Measurements from ENCODE around the gene CREBL2. TPM values are rescaled to one million over a fixed set of nuclear protein-coding genes. Genes with fewer than 3 reads are reported as not detected.
"Not testable (repeated sequence)": the region's sequence is repeated elsewhere in the genome, so short reads cannot be mapped to it uniquely, and the experiment has no call there.

The CREBL2 gene
- total RNA-seq, 3 donors from 2014 or later = 14.4 to 16.9 (median 14.8) TPM

GRCh38 chr12:12586879-12587675 is 24.6 kb upstream of the CREBL2 start:
- H3K4me3 Mint-ChIP-seq = no peak overlapping the region
- ATAC-seq (no peak), DNase-seq (no peak)
- no peaks in the 10 kb centered on the region for H3K36me3 Mint-ChIP-seq (ENCODE audit: insufficient read depth)
- peaks cover 2% of the 10 kb centered on the region for H3K27me3 Mint-ChIP-seq (ENCODE audit: low read depth)
- no peaks in the 10 kb centered on the region for H3K9me3 Mint-ChIP-seq
- peaks cover 15% of the 10 kb centered on the region for H3K4me1 Mint-ChIP-seq (ENCODE audit: low read depth)

GRCh38 chr12:12587878-12588277 is 23.8 kb upstream of the CREBL2 start:
- Mint-ChIP-seq H3K9me3 (no peaks in the 10 kb centered on the region), H3K27me3 (ENCODE audit: low read depth) (peaks cover 2% of the 10 kb centered on the region), H3K4me3 (no peak overlapping the region), H3K36me3 (ENCODE audit: insufficient read depth) (no peaks in the 10 kb centered on the region), H3K4me1 (ENCODE audit: low read depth) (peaks cover 7% of the 10 kb centered on the region)
- ATAC-seq (no peak), DNase-seq (no peak)

- not testable (repeated sequence) for ATAC-seq; H3K36me3 Mint-ChIP-seq (ENCODE audit: insufficient read depth)
Measured at GRCh38 chr12:12588436-12588835, 23.2 kb upstream of the CREBL2 start.

GRCh38 chr12:12590961-12591360 is 20.7 kb upstream of the CREBL2 start:
- no peaks in the 10 kb centered on the region for H3K27me3 Mint-ChIP-seq (ENCODE audit: low read depth)
- ATAC-seq (no peak), DNase-seq (no peak)
- no peak overlapping the region for H3K4me3 Mint-ChIP-seq
- no peaks in the 10 kb centered on the region for H3K36me3 Mint-ChIP-seq (ENCODE audit: insufficient read depth)
- no peaks in the 10 kb centered on the region for H3K9me3 Mint-ChIP-seq
- H3K4me1 Mint-ChIP-seq (ENCODE audit: low read depth) = no peaks in the 10 kb centered on the region

More at GRCh38 chr12:12588436-12588835, 23.2 kb upstream of the CREBL2 start:
- H3K4me3 Mint-ChIP-seq; H3K9me3 Mint-ChIP-seq; DNase-seq; H3K4me1 Mint-ChIP-seq (ENCODE audit: low read depth); H3K27me3 Mint-ChIP-seq (ENCODE audit: low read depth): not testable (repeated sequence)

GRCh38 chr12:12592930-12593329 is 18.7 kb upstream of the CREBL2 start:
- DNase-seq = no peak
- no peaks in the 10 kb centered on the region for H3K9me3 Mint-ChIP-seq
- H3K4me3 Mint-ChIP-seq = no peak overlapping the region
- no peak for ATAC-seq
- no peaks in the 10 kb centered on the region for H3K27me3 Mint-ChIP-seq (ENCODE audit: low read depth)
- H3K4me1 Mint-ChIP-seq (ENCODE audit: low read depth) = no peaks in the 10 kb centered on the region
- H3K36me3 Mint-ChIP-seq (ENCODE audit: insufficient read depth) = no peaks in the 10 kb centered on the region

- not testable (repeated sequence) for H3K4me1 Mint-ChIP-seq (ENCODE audit: low read depth); ATAC-seq; H3K4me3 Mint-ChIP-seq; H3K9me3 Mint-ChIP-seq; H3K36me3 Mint-ChIP-seq (ENCODE audit: insufficient read depth); H3K27me3 Mint-ChIP-seq (ENCODE audit: low read depth); DNase-seq
Measured at GRCh38 chr12:12595929-12596328, 15.7 kb upstream of the CREBL2 start.

GRCh38 chr12:12596598-12596997 is 15.1 kb upstream of the CREBL2 start:
- not testable (repeated sequence) for DNase-seq; H3K4me3 Mint-ChIP-seq; H3K36me3 Mint-ChIP-seq (ENCODE audit: insufficient read depth); ATAC-seq; H3K9me3 Mint-ChIP-seq; H3K27me3 Mint-ChIP-seq (ENCODE audit: low read depth); H3K4me1 Mint-ChIP-seq (ENCODE audit: low read depth)

GRCh38 chr12:12598864-12599263 is 12.8 kb upstream of the CREBL2 start:
- Mint-ChIP-seq H3K9me3 (no peaks in the 10 kb centered on the region), H3K4me3 (no peak overlapping the region), H3K36me3 (ENCODE audit: insufficient read depth) (no peaks in the 10 kb centered on the region), H3K27me3 (ENCODE audit: low read depth) (no peaks in the 10 kb centered on the region), H3K4me1 (ENCODE audit: low read depth) (no peaks in the 10 kb centered on the region)
- DNase-seq = no peak
- ATAC-seq = no peak

GRCh38 chr12:12599750-12600643 is 11.7 kb upstream of the CREBL2 start:
- H3K36me3 Mint-ChIP-seq (ENCODE audit: insufficient read depth) = no peaks in the 10 kb centered on the region
- no peak for DNase-seq
- H3K9me3 Mint-ChIP-seq = no peaks in the 10 kb centered on the region
- no peaks in the 10 kb centered on the region for H3K27me3 Mint-ChIP-seq (ENCODE audit: low read depth)
- no peaks in the 10 kb centered on the region for H3K4me1 Mint-ChIP-seq (ENCODE audit: low read depth)
- no peak overlapping the region for H3K4me3 Mint-ChIP-seq
- no peak for ATAC-seq

GRCh38 chr12:12600659-12601058 is 11.0 kb upstream of the CREBL2 start:
- H3K36me3 Mint-ChIP-seq (ENCODE audit: insufficient read depth) = no peaks in the 10 kb centered on the region
- no peak overlapping the region for H3K4me3 Mint-ChIP-seq
- H3K9me3 Mint-ChIP-seq = no peaks in the 10 kb centered on the region
- no peaks in the 10 kb centered on the region for H3K4me1 Mint-ChIP-seq (ENCODE audit: low read depth)
- no peaks in the 10 kb centered on the region for H3K27me3 Mint-ChIP-seq (ENCODE audit: low read depth)
- DNase-seq (no peak), ATAC-seq (no peak)

GRCh38 chr12:12604740-12605139 is 6.9 kb upstream of the CREBL2 start:
- DNase-seq = no peak
- Mint-ChIP-seq H3K36me3 (ENCODE audit: insufficient read depth) (no peaks in the 10 kb centered on the region), H3K4me3 (no peak overlapping the region), H3K4me1 (ENCODE audit: low read depth) (peaks cover 15% of the 10 kb centered on the region), H3K9me3 (no peaks in the 10 kb centered on the region), H3K27me3 (ENCODE audit: low read depth) (no peaks in the 10 kb centered on the region)
- no peak for ATAC-seq

- Mint-ChIP-seq H3K4me1 (ENCODE audit: low read depth) (peaks cover 25% of the 10 kb centered on the region), H3K27me3 (ENCODE audit: low read depth) (no peaks in the 10 kb centered on the region), H3K36me3 (ENCODE audit: insufficient read depth) (no peaks in the 10 kb centered on the region), H3K4me3 (peak overlapping the region; percentile 61), H3K9me3 (no peaks in the 10 kb centered on the region)
- no peak for DNase-seq
- ATAC-seq = peak; percentile 29 to 35
Measured at GRCh38 chr12:12606781-12607589, 4.7 kb upstream of the CREBL2 start.

GRCh38 chr12:12608557-12608957 is 3.1 kb upstream of the CREBL2 start:
- no peak overlapping the region for H3K4me3 Mint-ChIP-seq
- H3K4me1 Mint-ChIP-seq (ENCODE audit: low read depth) = peaks cover 37% of the 10 kb centered on the region
- peaks cover 4% of the 10 kb centered on the region for H3K36me3 Mint-ChIP-seq (ENCODE audit: insufficient read depth)
- H3K27me3 Mint-ChIP-seq (ENCODE audit: low read depth) = no peaks in the 10 kb centered on the region
- no peak for DNase-seq
- ATAC-seq = no peak
- H3K9me3 Mint-ChIP-seq = no peaks in the 10 kb centered on the region

- H3K36me3 Mint-ChIP-seq (ENCODE audit: insufficient read depth) = peaks cover 9% of the 10 kb centered on the region
- H3K9me3 Mint-ChIP-seq = no peaks in the 10 kb centered on the region
- no peak for DNase-seq
- ATAC-seq = no peak
- H3K27me3 Mint-ChIP-seq (ENCODE audit: low read depth) = no peaks in the 10 kb centered on the region
- peaks cover 43% of the 10 kb centered on the region for H3K4me1 Mint-ChIP-seq (ENCODE audit: low read depth)
- H3K4me3 Mint-ChIP-seq = no peak overlapping the region
Measured at GRCh38 chr12:12609692-12610091, 2.0 kb upstream of the CREBL2 start.

Measured in activated T-cell treated with anti-CD3 and anti-CD28 coated beads, Interleukin-2, amount 50 U/mL, for 4 hours (primary cell).